D341Med (cell line): ENCODE results near the gene NEFH.
"Not testable (repeated sequence)": the region's sequence is repeated elsewhere in the genome, so short reads cannot be mapped to it uniquely, and the experiment has no call there.

Experiments used
- DNase-seq: peaks from one replicate; pipeline ENCODE4 v3.0.0; 2012; ENCODE audit warnings: low spot score

The NEFH gene

GRCh38 chr22:29479417-29480261, at the start of gene NEFH:
TSS of gene NEFH (plus strand) at chr22:29480218. CDS start at chr22:29480263, 45 bp downstream.
- peak; percentile 97 for DNase-seq

GRCh38 chr22:29431986-29432385, 48.0 kb upstream of the NEFH start:
- no peak for DNase-seq

GRCh38 chr22:29433856-29434255, 46.2 kb upstream of the NEFH start:
- DNase-seq = no peak

GRCh38 chr22:29434288-29434687, 45.7 kb upstream of the NEFH start:
- no peak for DNase-seq

- no peak for DNase-seq
These were observed 44.5 kb upstream of the NEFH start for GRCh38 chr22:29435236-29436136.

GRCh38 chr22:29438283-29438682, 41.7 kb upstream of the NEFH start, which contains the start of gene RFPL1:
TSS of gene RFPL1 (plus strand) at chr22:29438583.
- not testable (repeated sequence) for DNase-seq

- DNase-seq = no peak
These were observed 37.0 kb upstream of the NEFH start for GRCh38 chr22:29442976-29443375.

GRCh38 chr22:29443452-29443851, 36.6 kb upstream of the NEFH start:
- no peak for DNase-seq

- DNase-seq = no peak
These were observed 35.9 kb upstream of the NEFH start for GRCh38 chr22:29443861-29444792.

GRCh38 chr22:29445508-29445907, 34.5 kb upstream of the NEFH start:
- no peak for DNase-seq

- DNase-seq = no peak
These were observed 32.1 kb upstream of the NEFH start for GRCh38 chr22:29447906-29448305.

- DNase-seq = no peak
These were observed 30.6 kb upstream of the NEFH start for GRCh38 chr22:29449296-29449875.

GRCh38 chr22:29450222-29450621, 29.8 kb upstream of the NEFH start:
- DNase-seq = no peak

GRCh38 chr22:29451863-29452262, 28.2 kb upstream of the NEFH start:
- DNase-seq = no peak

- no peak for DNase-seq
These were observed 25.7 kb upstream of the NEFH start for GRCh38 chr22:29454276-29454675.

GRCh38 chr22:29456211-29456671, 23.8 kb upstream of the NEFH start:
- no peak for DNase-seq

- DNase-seq = peak; percentile 81
These were observed 22.3 kb upstream of the NEFH start for GRCh38 chr22:29457730-29458129.

GRCh38 chr22:29458551-29458950, 21.5 kb upstream of the NEFH start:
- DNase-seq = no peak

GRCh38 chr22:29459773-29460172, 20.2 kb upstream of the NEFH start:
- DNase-seq = peak; percentile 57

- no peak for DNase-seq
These were observed 18.8 kb upstream of the NEFH start for GRCh38 chr22:29461263-29461662.

GRCh38 chr22:29463629-29464028, 16.4 kb upstream of the NEFH start:
- DNase-seq = no peak
